NCI-H1417 (cell line): ENCODE data around the gene SPAAR.
"Not testable (repeated sequence)": the region's sequence is repeated elsewhere in the genome, so short reads cannot be mapped to it uniquely, and the experiment has no call there.

Source experiments
- DNase-seq, 3 experiments: peaks; one replicate each; lab custom pipeline; 2025; lab: John Stamatoyannopoulos, UW

The SPAAR gene

GRCh38 chr9:35923598-35923926, 14.3 kb downstream of the SPAAR start:
- DNase-seq: no peak

GRCh38 chr9:35923927-35924763, 14.9 kb downstream of the SPAAR start:
- peak in 1 of 3 experiments; percentile 16 for DNase-seq

GRCh38 chr9:35928591-35929452, 19.5 kb downstream of the SPAAR start:
- DNase-seq: no peak

- DNase-seq: no peak
Measured at GRCh38 chr9:35929453-35929718, 20.1 kb downstream of the SPAAR start.

- DNase-seq: no peak
Measured at GRCh38 chr9:35930521-35930920, 21.2 kb downstream of the SPAAR start.

GRCh38 chr9:35930989-35931388, 21.7 kb downstream of the SPAAR start:
- no peak for DNase-seq

- no peak for DNase-seq
Measured at GRCh38 chr9:35932735-35933134, 23.4 kb downstream of the SPAAR start.

- no peak for DNase-seq
Measured at GRCh38 chr9:35933550-35934067, 24.3 kb downstream of the SPAAR start.

GRCh38 chr9:35934069-35934468, 24.8 kb downstream of the SPAAR start:
- not testable (repeated sequence) for DNase-seq

GRCh38 chr9:35935261-35935660, 26.0 kb downstream of the SPAAR start:
- no peak for DNase-seq

GRCh38 chr9:35935755-35936509, 26.6 kb downstream of the SPAAR start:
- DNase-seq: no peak

- DNase-seq: no peak
Measured at GRCh38 chr9:35937227-35937626, 27.9 kb downstream of the SPAAR start.

GRCh38 chr9:35938474-35939356, 29.4 kb downstream of the SPAAR start:
- no peak for DNase-seq

GRCh38 chr9:35939679-35940250, 30.5 kb downstream of the SPAAR start:
- no peak for DNase-seq

GRCh38 chr9:35940458-35941407, 31.4 kb downstream of the SPAAR start:
- DNase-seq: no peak

GRCh38 chr9:35942286-35942685, 33.0 kb downstream of the SPAAR start:
- no peak for DNase-seq

- DNase-seq: no peak
Measured at GRCh38 chr9:35944173-35944572, 34.9 kb downstream of the SPAAR start.

GRCh38 chr9:35944841-35945240, 35.6 kb downstream of the SPAAR start:
- no peak for DNase-seq

- DNase-seq: peak; percentile 7 to 61 (median 54)
Measured at GRCh38 chr9:35945341-35946018, 36.2 kb downstream of the SPAAR start.
